HT-29 (cell line): ENCODE data around the gene TMEM43. TPM values are rescaled to one million over a fixed set of nuclear protein-coding genes. Genes with fewer than 3 reads are reported as not detected.

Source experiments
- DNase-seq: peaks from one replicate; pipeline ENCODE4 v3.0.0-alpha.2; 2015; ENCODE audit warnings: low spot score
- total RNA-seq: library from RNA; depleted of rRNA; stranded (reverse); fragments of >200 nt; shearing (Covaris generic); gene quantifications from 2 replicates; pipeline ENCODE4 v1.2.3, GENCODE V29; 2014

Gene TMEM43
- total RNA-seq, 1 experiment from 2014 or later: 22.1 TPM

- no peak for DNase-seq
Observed at GRCh38 chr3:14121859-14122258, 3.0 kb upstream of the TMEM43 start.

GRCh38 chr3:14122301-14122700 is 2.6 kb upstream of the TMEM43 start:
- no peak for DNase-seq

GRCh38 chr3:14123308-14124222 is 1.3 kb upstream of the TMEM43 start:
- no peak for DNase-seq

GRCh38 chr3:14124223-14124614 is 633 bp upstream of the TMEM43 start:
- DNase-seq: peak; percentile 42

- DNase-seq: peak; percentile 74
Observed at GRCh38 chr3:14125193-14126016, 553 bp downstream of the TMEM43 start.

- no peak for DNase-seq
Observed at GRCh38 chr3:14126017-14126886, 1.4 kb downstream of the TMEM43 start.

- no peak for DNase-seq
Observed at GRCh38 chr3:14126887-14127505, 2.1 kb downstream of the TMEM43 start.

- DNase-seq: no peak
Observed at GRCh38 chr3:14127516-14128161, 2.8 kb downstream of the TMEM43 start.

- DNase-seq: no peak
Observed at GRCh38 chr3:14128724-14129123, 3.9 kb downstream of the TMEM43 start.

- no peak for DNase-seq
Observed at GRCh38 chr3:14129296-14129695, 4.4 kb downstream of the TMEM43 start.

- no peak for DNase-seq
Observed at GRCh38 chr3:14130230-14130629, 5.4 kb downstream of the TMEM43 start.

- DNase-seq: no peak
Observed at GRCh38 chr3:14130707-14131106, 5.9 kb downstream of the TMEM43 start.

GRCh38 chr3:14131134-14131533 is 6.3 kb downstream of the TMEM43 start:
- no peak for DNase-seq

GRCh38 chr3:14132120-14132519 is 7.3 kb downstream of the TMEM43 start:
- no peak for DNase-seq

- no peak for DNase-seq
Observed at GRCh38 chr3:14132689-14133088, 7.8 kb downstream of the TMEM43 start.

GRCh38 chr3:14133188-14133800 is 8.4 kb downstream of the TMEM43 start:
- peak; percentile 33 for DNase-seq

- DNase-seq: no peak
Observed at GRCh38 chr3:14133876-14134275, 9.0 kb downstream of the TMEM43 start.

GRCh38 chr3:14134291-14134690 is 9.4 kb downstream of the TMEM43 start:
- DNase-seq: no peak

- DNase-seq: no peak
Observed at GRCh38 chr3:14135581-14135980, 10.7 kb downstream of the TMEM43 start.

- no peak for DNase-seq
Observed at GRCh38 chr3:14137004-14137403, 12.2 kb downstream of the TMEM43 start.
